Skin epidermis (tissue), 12 donors: ENCODE measurements around the gene PRKAG3.
A peak's percentile ranks its signal among the peaks of the same experiment; 100 is the strongest.

Experiments
- H3K27ac ChIP-seq, 21 experiments: fragments of 200-600 bp; sonication (generic) in 11 of 21; one replicate each; pipeline ENCODE4 v1.5.0; 2020; ENCODE audit warnings: mild to moderate bottlenecking in 3 of 21, inconsistent platforms in 2 of 21, moderate library complexity in 2 of 21
- H3K4me3 ChIP-seq, 7 experiments: fragments of 200-600 bp; sonication (generic) in 2 of 7; one replicate each; pipeline ENCODE4 v1.5.0; 2020; ENCODE audit warnings: inconsistent platforms in 2 of 7, mild to moderate bottlenecking in 2 of 7, moderate library complexity in 1 of 7

The PRKAG3 gene

DNA sequence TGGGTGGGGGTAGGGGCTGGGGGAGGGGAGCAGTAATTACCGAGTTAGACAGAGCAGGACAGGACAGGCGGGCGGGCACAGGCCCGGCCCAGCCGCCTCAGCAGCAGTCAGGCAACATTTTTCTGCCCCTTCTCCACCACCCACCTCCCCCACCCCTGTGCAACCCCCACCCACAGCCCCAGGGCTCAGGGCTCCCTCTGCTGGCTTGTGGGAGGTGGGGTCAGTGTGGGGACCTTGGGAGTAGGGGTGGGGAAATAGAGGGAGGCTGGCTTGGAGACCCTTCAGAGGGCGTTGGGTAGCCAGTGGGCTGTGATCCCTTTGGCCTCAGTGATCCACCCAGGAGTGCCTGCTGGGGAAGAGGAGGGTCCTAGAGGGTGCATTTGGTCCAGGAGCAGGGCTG is 34.4 kb upstream of the PRKAG3 start:
- Histone ChIP-seq H3K4me3 (no peak overlapping the region), H3K27ac (no peak overlapping the region)

DNA sequence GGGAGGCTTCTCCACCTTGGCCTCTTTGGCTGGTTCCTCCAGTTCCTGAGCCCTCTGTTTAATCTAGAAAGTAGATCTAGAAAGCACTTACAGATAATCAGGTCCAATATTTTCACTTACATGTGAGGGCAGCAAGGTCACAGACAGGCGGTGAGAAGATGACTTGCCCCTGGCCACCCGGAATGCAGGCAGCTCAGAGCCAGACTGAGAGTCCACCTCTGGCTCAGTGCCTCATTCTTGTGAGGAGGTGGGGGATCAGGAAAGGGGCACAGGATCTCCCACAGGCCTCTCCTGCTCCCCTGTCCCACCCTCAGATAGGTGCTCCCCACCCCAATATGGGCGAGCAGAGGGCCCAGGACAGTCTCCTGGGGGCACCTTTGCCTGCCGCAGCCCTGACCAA is 33.8 kb upstream of the PRKAG3 start:
- Histone ChIP-seq H3K27ac (no peak overlapping the region), H3K4me3 (no peak overlapping the region)

DNA sequence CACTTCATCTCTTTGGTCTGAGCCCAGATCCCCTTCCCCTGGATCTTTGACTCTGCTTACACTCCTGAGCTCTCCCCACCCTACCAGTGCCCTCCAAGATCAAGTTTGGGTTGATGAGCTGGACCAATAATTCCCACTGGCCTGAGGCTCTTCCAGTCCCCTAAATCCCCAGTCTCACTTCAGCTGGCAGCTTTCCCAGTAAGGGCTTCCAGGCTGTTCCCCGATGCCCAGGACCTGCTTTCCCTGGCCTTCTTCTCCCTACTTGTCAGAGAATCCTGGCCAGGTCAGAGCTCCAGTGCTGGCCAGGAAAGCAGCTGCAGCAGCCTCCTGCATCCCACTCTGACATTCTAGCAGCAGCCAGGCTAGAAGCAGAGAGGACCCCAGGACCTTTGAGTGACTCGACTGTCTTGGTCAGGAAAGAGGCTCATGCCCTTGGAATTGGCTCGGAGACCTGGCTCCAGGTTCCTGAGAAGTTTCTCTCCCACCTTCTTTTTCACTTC is 31.5 kb upstream of the PRKAG3 start:
- Histone ChIP-seq H3K4me3 (no peak overlapping the region), H3K27ac (no peak overlapping the region)

DNA sequence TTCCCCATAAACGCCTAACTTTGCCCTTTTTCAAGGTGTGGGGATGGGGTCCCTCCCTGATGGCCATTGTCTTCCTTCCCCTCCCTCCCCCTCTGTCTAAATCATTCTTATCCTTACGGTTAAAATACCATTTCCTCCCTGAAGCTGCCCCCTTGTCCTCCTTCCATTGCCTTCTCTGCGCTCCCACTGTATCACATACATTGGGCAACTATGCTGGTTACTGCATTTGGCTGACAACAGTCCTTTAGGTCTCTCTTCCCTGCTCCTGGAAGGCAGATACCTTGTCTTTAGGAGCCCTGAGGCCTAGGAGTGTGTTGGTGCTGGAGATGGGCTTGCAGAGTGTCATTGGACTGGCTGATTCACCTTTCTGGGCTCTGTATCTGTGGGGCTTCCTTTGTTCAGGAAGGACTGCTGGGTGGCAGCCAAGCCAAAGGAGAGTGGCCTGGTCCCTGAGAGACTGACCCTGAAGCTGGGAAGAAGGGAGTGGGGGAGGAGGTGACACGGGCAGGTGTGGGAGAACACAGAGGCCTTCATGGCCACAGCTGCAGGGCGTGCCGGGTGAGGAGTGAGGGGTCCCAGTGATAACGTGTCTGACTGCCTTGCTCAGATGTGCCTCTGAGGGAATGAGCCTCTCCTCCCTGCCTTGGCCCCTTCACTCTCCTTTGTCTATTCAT is 30.2 kb upstream of the PRKAG3 start:
- Histone ChIP-seq H3K4me3 (peak overlapping the region in 1 of 7 experiments; percentile 3), H3K27ac (no peak overlapping the region)

DNA sequence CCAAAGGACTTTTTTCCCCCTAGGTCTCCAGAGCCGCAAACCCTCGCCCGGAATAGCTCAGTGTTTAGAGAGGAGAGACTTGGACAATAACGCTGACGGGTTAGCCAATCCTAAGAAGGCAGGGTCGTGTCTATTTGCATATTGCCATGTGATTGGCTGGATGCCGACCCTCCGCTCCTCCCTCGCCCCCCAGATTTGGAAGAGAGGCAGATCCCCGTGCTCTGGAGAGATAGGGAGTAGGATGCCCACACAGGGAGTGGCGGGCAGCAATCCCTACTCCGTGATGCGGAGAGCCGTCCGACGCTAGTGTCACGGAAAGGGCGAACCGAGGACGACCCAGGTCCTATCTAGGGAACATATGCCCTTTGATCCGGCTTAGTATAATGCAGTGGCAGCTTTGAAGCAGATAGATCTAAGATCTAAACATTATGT is 29.4 kb upstream of the PRKAG3 start:
- Histone ChIP-seq H3K27ac (no peak overlapping the region), H3K4me3 (peak overlapping the region in 3 of 7 experiments; percentile 32 to 46 (median 41))

DNA sequence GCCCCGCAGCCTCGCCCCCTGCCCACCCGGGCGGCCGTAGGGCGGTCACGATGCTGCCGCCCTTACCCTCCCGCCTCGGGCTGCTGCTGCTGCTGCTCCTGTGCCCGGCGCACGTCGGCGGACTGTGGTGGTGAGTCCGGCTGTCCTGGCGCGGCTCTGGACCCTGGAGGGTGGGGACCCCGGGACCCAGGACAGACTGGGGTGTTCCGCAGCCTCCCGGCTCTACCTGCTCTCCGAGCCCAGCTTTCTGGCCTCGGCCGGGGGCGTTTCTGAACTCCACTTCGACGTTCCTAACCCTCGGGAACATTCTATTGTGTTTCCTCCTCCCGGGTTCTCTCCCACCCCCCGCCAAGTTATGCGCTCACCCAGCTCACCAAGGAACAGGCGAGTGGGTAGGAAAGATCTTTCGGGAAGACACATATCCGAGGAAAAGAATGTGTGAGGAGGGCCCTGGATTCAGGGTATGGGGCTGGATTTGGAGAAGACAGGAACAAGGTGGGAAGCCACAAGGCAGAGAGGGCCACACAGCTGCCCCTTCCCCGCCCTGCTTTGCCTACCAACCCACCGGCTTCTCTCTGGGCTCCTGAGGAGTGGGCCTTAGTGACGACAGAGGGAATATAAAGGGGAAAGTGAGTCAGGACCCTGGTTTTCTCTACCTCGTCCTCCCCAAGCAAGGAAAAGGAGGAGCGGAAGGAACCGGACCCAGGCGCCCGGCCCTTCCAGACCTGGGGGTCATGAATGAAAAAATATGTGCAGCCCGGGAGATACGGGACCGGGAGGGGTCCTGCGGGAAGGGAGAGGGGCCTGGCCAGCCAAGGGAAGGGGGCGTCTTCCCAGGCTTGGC is 28.6 kb upstream of the PRKAG3 start:
- peak overlapping the region in 3 of 21 experiments; percentile 39 to 70 (median 51) for H3K27ac ChIP-seq

DNA sequence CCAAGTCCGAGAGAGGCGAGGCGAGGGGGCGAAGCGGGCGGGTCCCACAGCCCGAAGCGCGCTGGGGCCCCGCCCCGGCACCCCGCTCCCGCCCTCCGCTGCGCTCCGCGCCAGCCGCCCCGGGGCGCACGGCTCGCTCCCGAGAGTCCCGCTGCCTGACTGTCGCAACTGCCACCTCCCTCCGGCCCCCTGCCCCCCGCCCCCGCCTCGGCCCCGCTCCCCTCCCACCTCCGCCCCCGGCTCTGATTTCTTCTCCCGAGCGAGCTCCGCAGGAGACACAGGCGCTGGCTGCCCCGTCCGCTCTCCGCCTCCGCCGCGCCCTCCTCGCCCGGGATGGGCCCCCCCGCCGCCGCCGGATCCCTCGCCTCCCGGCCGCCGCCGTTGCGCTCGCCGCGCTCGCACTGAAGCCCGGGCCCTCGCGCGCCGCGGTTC is 28.0 kb upstream of the PRKAG3 start, which contains the start of gene WNT6:
WNT6 (plus strand) TSS at position 250 of the 432 bp plus-strand sequence. CDS start 233 bp downstream, outside the sequence.
- Histone ChIP-seq H3K27ac (peak within 1 kb of the TSS in 3 of 21 experiments; percentile 39 to 70 (median 51)), H3K4me3 (peak within 1 kb of the TSS; percentile 17 to 46 (median 26))

More for the DNA sequence above, 28.6 kb upstream of the PRKAG3 start:
- peak overlapping the region; percentile 17 to 46 (median 26) for H3K4me3 ChIP-seq

DNA sequence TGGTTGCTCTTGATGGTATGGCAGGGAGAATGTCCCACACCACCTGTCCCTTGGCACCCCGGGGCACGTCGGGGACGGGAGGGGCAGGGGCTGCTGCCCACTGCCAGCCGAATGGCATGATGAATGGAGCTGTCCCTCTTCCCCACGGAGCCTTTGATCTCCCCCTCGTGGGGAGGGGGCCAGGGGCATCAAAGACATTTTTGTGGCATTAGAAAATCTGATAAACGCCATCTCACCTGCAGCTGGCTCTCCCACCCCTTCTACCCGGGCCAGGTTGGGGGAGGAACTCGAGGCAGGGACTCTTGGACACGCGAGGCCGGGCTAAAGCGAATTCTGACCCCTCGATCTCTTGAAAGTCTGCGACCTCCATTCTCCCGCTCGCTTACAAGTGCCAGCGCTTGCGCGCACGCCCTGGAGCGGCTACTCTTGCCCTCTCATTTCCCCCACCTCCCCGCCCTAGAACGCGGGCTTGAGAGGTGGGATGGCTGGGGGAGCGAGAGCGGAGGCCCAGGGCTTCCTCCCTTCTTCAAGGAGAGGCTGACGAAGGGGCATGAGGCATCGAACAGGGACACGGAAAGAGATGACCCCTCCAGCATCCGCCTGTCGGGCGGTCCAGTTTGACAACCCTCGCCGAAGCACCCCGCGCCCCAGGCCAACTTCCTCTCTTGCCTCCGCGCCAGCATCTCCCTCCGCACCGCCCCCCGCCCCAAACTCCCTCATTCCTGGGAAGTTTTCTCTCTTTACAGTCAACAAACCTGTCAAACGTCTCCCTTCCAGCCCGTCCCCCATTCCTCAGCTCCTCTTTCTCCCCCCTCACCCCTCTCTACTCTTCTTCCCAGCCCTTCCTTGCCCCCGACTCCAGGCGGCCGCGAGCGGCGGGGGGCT is 27.3 kb upstream of the PRKAG3 start:
- Histone ChIP-seq H3K27ac (peak overlapping the region in 2 of 21 experiments; percentile 51 to 70), H3K4me3 (peak overlapping the region; percentile 3 to 46 (median 26))

DNA sequence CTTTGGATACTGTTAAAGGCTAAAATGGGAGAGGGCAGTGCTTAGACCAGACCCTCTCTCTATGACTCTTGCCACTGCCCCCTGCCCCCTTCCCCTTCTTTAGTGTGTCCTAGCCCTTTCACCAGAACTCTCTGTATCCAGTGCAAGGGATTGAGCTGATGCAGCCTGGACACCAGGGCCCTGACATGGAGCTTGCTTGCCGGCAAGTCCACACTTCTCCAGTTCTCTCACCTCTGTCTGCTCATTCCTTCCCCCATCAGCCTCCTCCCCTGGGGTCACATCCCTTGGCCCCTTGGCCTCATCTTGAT is 26.5 kb upstream of the PRKAG3 start:
- Histone ChIP-seq H3K27ac (no peak overlapping the region), H3K4me3 (no peak overlapping the region)

DNA sequence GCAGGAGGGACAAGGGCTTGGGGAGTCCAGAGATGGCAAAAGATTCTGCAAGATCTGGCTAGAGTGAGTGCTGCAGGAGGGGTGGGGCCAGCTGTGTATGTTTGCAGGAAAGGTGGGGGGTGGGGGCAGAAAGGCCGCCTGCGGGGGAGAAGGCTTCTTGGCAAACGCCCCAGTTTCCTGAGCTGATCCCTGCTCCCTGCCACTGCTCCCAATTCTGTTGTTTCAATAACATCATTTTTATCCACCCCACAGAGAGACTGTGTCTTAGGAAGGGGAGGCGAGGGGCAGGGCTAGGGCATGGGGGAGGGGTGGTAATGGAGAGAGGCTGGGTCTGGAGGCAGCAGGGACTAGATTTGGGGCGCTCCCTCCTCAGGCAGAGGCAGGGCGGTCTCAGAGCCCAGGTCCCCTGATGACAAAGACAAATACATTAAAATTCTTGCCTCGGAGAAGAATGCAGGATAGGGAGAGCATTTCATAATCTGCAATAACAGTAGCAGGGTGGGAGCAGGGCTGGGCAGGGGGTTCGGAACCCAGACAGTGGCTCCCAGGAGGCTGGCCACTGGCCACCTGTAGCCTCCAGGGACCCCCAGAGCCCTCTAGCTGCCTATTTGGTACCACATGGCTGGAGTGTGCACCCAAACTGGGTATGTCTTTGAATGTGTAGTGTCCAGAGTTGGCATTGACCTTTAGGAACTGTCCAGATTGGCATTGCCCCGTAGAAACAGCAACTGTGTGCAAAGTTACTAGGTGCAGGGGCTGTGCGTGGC is 26.0 kb upstream of the PRKAG3 start:
- H3K27ac ChIP-seq = no peak overlapping the region
- H3K4me3 ChIP-seq = no peak overlapping the region

DNA sequence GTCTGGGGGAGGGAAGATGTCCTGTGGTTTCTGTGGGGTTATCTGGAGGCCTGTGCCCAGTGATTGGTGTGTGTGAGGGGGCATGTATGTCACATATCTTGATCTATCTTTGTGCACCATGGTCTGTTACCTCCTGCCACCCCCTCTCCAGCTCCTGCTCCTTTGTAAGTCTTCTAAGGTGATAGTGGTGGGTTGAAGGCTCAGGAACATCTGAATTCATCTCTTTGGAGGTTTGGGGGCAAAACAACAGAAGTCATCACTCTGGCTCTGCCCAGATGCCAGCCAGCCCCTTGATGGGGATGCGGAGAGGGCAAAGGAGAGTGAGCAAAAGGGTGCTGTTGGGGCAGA is 25.3 kb upstream of the PRKAG3 start:
- H3K4me3 ChIP-seq = no peak overlapping the region
- no peak overlapping the region for H3K27ac ChIP-seq

DNA sequence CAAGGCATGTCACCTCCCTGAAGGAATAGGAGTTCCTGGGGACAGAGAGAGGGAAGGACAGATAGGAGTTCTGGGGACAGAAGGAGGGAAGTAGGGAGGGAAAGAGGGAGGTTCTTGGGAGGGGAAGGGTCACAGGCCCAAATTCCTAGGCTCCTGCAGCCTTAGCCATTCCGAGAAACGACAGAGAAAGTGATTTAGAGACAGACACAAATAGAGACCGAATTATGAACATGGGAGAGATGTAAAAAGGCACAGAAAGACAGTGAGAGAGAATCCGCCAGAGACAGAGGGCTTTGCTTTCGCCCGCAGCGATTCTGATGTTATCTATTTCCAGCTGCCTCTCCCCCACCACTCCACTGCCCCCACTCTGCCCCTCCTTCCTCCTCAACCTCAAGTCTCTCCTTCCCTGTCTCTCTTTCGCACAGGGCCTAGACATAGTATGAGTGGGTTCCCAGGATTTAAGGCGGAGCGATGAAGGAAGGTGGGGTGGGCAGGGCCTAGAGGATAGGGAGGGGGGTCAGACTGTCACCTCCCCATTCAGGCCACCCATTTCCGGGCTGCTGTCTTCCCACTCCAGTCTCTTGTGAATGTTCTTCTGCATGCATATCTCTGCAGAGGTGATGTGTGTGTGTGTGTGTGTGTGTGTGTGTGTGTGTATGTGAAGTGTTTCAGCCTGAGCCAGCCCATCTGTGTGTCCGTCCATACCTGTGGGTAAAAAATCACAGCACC is 24.7 kb upstream of the PRKAG3 start:
- Histone ChIP-seq H3K4me3 (no peak overlapping the region), H3K27ac (no peak overlapping the region)

DNA sequence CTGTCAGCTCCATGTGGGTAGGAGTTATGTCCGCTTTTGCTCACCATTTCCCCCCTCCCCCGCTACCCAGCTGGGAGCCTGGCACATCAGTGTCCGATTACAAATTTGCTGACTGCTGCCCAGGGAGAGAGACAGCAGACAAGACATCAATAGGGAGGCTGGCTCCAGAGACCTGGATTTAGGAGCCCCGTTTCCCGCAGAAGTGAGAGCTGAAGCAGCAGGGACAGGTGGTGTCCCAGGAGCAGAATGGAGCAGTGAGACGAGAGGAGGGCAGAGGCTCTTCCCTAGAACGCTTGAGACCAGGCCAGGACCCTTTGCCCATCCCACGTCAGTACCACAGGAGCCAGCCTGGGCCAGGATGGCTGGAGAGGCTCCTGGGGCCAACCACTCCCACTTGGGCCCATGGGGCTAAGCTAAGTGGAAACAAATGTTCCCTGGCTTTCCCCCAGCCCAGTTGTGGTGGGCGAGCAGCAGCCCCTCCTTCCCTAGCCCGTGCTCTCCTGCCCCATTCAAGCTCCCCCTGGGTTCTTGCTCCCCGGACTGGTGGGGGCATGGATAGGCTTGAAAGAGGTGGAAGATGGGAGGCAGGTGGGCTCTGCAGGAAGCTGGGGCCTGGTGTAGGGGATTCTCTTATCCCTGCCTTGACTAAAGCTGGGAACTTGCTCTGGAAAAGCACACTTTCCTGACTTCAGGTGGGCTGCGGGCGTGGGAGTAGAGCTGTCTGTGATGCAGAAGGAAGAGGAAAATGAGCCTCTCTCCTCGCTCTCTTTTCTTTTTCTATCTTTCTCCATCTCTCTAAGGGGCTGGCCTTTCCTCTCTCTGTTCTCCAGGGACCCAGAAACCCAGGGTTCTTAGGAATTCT is 23.9 kb upstream of the PRKAG3 start:
- no peak overlapping the region for H3K4me3 ChIP-seq
- H3K27ac ChIP-seq = no peak overlapping the region

DNA sequence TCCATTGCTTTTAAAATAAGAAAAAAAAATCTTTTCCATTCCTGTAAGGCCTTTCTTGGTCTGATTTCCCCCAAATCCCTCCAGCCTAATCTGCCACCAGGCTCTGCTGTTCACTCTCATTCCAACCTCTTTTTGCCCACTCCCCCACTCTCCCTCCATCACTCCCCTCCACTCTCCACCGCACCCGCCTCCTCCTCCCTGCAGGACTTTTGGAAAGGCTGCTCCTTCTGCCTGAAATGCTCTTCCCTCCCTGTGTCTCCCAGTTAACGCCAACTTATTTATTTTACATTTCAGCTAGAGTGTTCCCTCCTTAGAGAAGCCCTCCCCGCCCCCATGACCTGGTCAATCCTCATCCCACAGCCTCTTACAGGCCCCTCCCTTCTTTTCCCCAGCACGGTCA is 23.3 kb upstream of the PRKAG3 start:
- Histone ChIP-seq H3K27ac (no peak overlapping the region), H3K4me3 (no peak overlapping the region)

DNA sequence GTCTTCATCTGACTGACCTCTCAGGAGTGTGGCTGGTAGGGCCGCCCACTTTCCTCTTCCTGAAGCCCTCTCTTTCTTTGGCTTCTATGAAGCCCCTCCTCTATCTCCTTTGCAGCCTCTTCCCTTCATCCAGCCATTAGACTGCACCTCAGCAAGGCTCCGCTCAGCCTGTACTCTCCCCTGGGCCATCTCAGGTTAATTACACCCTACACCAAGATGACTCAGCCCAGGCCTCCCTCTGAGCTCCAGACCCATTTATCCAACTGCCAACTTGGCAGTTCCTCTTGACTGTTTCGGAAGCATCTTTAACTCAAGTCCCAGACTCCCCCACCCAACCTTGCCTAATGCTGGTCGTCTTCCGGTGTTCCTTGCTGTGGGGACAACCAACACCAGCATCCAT is 22.2 kb upstream of the PRKAG3 start:
- Histone ChIP-seq H3K27ac (no peak overlapping the region), H3K4me3 (no peak overlapping the region)

DNA sequence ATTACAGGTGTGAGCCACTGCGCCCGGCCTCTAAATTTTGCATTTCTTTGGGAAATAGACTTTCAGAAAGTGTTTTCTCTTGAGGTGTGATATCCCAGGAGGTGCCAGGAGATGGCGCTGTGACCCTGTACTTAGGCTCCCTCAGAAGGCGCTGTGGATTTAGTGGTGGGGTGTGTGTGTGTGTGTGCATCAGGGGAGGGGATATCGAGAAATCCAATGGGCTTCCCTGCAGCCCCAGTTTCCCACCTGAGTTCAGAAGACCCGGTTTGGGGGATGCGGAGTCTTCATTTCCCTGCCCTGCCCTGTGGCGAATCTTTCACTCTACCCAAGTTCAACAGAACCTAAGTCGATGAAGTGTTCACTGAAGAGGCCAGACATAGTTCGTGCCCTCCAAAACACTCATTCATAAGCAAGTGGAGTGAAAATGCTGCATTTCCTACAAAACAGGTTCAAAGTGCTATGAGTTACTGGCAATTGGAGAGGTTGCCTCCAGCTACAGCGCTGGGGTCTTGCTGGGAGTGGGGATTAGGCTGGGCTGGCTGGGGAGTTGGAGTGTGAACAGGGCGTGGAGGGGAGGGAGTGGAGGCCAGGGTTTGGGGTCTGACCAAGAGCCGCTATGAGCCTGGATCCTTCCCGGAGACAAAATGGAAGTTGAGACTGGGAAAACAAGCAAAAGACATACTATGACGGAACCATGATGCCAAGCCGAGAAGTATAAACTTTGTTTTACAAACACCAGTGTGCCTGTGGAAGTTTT is 21.5 kb upstream of the PRKAG3 start:
- peak overlapping the region in 1 of 21 experiments; percentile 19 for H3K27ac ChIP-seq
- H3K4me3 ChIP-seq = no peak overlapping the region

DNA sequence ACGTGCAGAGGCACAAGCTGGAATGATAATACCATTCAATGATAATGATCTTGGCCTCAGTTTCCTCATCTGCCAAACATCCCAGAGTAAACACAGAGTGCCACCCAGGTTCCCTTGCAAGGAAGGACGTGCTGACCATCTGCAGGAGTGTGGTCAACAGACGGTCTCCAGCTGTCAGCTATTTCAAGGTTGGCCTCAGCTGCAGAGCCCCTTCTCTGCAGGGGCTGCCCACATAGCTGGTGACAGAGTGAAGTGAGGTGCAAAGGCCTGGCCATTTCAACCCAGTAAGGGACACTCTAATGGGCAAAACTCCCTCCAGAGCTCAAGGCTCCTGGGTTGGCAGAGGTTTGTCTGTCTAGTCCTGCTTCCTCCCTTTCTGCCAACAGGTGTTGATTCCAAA is 19.7 kb upstream of the PRKAG3 start:
- Histone ChIP-seq H3K4me3 (no peak overlapping the region), H3K27ac (no peak overlapping the region)
